GM21423 (cell line): ENCODE measurements around the gene SLC35F1.
"Not testable (repeated sequence)": the region's sequence is repeated elsewhere in the genome, so short reads cannot be mapped to it uniquely, and the experiment has no call there.

ENCODE experiments used
- ATAC-seq: cut with Tn5 transposase; IDR thresholded peaks from one replicate; pipeline ENCODE4 v1.9.1; 2021; ENCODE audit warnings: mild to moderate bottlenecking, moderate library complexity; ENCODE audit not compliant: unreplicated experiment

SLC35F1 gene

DNA sequence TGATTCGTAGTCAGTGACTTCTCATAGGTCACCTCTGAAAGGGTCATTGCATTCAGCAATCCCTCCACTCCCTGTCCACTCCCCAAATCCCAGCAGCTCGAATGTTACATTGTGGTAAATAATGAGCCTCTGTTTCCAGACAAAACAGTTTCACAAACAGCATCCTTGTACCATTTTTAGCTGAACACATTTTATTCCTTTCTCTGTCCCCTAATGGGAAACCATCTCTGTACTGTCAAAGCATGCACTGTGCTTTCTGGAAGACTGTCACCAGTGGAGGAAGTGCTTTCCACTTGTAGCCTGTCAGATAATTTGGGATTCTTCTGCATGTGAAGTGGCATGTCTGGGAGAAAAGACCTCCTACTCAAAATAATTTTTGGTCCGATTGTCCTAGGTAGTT, 82.0 kb downstream of the SLC35F1 start:
- ATAC-seq = no peak

DNA sequence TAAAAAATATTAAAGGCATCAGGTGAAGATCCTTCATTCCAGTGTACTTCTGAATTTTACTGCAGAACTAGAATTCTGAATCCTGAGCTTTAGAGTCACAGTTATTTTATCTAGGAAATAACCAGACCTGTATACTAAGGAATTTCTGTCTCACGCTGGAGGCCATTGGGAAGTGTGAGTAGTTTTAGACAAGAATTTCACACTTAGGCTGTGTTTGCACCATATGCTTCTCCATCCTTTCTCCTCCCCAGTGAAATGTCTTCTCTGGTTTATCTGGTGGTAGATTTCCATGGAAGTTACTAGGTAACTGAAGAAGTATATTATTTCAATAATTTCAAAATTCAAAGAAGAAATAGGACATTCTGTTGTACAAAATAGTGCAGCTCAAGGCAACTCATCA, 83.1 kb downstream of the SLC35F1 start:
- ATAC-seq = no peak

DNA sequence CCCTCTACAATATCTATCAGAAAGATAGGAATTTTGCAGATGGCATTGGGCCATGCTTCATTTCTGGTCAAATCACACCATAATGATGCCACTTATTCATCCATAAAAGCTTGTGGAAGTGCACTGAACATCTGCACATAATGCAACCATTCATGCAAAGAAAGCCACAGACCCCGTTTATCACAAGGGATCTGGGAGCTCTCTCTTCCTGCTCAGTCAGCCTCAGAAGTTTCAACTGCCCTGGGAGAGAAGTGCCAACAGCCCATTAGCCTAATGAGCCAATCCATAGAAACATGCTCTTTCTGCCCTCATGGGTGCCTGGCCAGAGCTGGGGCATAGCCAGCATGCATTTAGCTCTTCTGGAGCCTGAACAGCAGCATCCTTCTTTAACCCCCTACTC, 85.8 kb downstream of the SLC35F1 start:
- no peak for ATAC-seq

DNA sequence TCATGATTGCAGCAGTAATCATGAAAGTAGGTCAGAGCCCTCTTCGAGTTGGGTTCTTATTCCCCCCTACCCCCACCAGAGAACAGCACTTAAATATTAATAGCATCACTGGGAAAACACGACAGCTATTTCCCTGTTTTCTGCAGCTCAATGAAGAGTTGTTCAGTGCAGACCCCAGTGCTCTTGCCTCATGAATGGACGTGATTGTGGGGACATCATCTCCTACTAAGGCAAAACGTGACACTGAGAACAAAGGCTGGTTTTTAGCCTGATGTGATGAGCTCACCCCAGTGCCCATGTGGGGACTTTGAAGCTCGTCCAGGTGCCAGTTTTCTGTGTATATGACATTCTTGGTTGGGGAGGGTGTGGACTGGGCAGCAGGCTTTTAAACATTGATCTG, 105.9 kb downstream of the SLC35F1 start:
- ATAC-seq = no peak

DNA sequence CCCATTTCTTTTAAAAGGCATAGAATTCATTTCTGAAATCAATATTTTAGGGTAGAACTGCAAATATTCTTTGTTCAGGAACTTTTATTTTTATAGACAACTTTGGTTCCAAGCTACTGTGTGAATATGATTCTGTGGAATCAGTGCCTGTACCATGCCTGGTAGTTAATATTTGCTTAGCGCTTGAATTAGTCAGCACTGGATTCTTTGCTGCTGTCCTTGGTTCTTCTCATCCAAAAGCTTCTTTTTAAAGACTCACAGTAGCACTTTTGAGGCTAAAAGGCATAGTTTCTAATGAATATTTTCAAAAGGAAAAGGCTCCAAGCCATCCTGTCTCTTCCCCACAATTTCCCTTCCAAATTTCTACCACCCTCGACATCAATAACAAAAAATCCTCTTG, 109.5 kb downstream of the SLC35F1 start:
- ATAC-seq = no peak

DNA sequence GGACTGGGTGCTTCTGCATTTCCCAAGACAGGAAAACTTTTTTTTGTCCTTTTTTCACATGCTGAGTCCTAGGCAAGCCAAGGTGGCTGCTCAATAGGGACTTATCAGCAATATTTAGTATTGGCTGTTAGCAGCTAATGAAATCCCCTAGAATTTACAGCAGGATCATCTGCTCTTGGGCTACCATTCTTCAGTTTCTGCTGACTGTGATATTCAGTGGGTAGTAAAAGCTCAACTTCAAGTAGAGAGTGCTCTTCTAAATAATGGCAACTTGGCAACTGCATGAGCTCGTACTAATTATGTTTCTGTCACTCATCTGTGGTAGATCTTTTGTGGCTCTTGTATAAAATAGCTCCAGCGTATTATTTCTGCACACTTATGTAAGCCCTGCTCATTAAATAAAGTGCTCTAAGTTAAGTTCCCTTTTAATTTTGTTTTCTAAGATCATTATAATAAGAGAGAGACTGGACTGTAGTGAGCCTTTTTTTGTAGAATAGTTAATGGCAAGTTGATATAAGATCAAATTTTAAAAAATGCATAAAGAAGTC, 110.3 kb downstream of the SLC35F1 start:
- no peak for ATAC-seq

DNA sequence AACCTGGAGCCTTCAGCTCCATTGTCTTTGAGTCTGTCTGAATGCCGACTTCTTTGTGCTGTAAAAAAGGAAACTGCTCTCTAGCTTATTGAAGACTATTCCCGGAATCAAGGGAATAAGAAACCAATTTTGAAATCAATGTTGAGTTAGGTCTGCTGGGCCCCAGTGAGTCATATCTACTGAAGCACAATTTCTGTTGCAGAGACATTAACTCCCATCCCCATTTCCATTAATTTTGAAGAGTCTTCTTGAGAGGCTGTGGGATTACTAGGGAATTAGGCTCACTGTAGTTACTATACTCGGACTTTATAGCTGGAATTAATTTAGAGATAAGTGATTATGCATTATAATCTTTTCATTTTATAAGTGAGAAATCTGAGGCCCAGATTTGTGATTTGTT, 116.7 kb downstream of the SLC35F1 start:
- no peak for ATAC-seq

DNA sequence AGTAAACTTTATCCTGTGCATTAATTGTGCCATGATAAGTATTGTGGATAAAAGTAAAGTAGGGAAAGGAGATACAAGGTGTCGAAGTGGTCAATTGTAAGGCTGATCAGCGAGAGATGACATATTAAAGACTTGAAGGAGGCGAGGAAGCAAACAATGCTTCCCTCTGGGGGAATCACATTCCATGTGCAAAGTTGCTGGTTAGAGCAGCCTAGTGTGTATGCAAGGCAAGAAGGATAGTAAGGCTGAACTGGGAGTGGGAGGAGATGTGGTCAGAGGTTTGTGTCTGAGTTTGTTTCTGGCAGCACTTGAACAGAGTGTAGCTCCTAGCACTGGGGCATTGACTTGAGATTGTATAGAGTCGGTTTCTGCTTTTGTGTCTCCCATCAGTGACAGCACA, 122.9 kb downstream of the SLC35F1 start:
- no peak for ATAC-seq

DNA sequence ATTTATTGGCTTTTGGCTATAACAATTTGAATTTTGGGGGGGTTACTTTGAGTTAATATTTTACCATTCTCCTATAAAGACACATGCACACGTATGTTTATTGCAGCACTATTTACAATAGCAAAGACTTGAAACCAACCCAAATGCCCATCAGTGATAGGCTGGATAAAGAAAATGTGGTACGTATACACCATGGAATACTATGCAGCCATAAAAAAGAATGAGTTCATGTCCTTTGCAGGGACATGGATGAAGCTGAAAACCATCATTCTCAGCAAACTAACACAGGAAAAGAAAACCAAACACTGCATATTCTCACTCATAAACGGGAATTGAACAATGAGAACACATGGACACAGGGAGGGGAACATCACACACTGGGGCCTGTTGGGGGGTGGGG, 130.4 kb downstream of the SLC35F1 start:
- not testable (repeated sequence) for ATAC-seq

DNA sequence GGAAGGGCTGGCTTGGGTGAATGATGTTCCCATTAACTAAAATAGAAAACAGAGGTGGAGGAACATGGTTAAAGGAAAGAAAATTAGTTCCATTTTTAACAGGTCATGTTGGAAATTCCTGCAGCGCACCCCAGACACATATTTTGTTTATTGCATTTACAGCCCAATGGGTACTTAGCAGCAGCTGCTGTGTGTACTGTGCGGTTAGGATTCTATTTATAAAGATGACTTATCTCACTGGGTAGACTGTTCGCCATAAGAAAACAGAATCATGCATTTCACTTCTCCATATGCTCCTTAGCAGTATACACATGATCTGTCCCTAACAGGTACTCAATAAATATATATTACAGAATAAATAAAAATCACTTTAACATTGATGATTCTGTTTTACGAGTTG, 135.8 kb downstream of the SLC35F1 start:
- ATAC-seq = no peak

DNA sequence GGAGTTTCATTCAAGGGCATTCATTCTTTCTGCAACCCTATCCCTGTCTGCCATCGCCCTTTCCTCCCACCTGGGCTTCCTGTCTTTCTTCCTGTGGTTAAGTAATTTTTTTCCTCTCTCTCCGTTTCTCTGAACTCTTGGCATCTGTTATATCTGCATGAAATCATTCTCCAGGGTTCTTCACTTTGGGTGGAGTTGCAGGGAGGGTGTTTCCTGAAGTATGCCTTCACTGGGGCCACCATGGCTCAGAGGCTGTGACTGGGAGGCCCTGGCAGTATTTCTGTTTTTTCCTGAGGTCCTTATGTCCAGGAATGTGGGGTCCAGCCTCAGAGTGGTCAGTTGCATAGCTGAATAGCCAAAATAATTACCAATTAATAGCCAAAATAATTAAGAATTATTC, 137.2 kb downstream of the SLC35F1 start:
- ATAC-seq = no peak

DNA sequence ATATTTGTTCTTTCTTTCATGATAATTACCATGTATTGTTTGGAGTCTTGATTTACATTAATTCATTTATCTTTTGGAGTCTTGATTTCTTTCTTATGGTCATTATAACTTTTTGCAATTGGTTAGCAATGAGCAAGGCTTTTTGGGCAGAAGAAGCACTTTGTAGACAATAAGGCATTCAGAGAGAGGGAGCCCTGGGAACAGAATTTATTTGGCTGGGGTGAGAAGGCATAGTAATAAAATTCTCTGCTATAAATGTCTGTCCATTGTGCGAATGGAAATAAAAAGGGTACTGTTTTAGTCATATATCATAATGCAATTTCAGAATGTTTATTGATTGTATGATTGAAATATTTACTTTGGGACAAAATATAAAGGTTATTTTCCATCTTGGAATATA, 147.0 kb downstream of the SLC35F1 start:
- no peak for ATAC-seq

DNA sequence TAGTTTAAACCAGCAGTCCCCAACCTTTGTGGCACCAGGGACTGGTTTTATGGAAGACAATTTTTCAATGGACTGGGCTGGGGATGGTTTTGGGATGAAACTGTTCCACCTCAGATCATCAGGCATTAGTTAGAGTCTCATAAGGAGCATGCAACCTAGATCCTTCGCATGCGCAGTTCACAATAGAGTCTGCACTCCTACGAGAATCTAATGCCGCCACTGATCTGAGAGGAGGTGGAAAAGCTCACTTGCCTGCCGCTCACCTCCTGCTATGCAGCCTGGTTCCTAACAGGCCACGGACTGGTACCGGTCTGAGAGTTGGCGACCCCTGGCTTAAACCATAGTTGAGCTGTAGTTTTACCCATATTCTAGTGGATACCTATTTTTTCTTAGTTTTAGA, 154.6 kb downstream of the SLC35F1 start:
- no peak for ATAC-seq

DNA sequence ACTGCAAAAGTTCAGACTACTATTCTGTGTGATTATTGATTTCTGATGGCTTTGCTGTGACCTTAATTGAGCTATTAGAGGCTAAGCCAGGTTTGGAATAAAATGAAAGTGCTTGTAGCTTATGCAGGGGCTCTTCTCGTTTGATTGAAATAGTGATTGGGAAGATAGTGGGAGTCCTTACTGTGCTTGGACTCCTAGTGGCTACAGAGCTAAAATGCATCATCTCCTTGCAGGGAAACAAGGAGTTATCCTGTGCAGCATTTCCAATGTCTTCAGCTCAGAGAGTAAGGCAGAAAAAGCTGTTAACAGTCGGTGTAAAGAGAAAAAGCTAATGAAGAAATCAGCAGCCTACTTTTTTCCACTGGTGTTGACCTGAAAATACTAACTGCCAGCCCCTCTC, 173.5 kb downstream of the SLC35F1 start:
- no peak for ATAC-seq

DNA sequence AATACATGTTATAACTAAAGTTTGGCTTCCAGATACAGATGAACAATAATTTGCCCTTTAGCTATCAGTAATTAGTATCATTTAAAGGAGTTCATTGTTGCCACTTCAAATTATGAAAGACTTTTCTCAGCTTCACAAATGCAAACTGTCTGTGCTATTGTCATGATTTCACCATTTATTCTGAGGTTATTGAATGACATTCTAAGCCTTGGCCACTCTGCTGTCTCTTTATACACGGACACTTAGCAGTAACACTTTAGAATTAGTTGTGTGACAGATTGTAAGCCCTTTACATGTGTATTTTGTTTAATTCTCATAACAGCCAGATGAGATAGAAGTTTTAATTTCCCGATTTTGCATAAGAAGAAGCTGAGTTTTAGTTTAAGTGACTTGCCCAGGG, 176.6 kb downstream of the SLC35F1 start:
- ATAC-seq = no peak

DNA sequence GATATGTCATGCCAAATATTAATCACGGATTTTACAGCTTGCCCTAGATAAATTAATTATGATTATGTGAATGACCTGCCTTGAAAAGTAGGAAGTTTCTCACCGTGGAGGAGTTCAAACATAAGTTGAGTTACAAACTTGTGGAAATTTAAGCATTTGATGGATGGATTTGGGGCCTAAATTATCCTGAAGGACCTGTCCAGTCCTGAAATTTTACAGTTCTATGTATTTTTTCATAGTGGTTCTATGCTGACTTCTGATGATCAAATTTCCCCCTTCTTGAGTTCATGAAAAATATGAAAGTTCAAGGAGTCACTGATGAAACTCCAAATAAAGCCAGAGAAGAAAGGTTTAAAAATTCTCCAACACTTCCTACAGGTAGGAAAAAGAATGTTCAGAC, 178.6 kb downstream of the SLC35F1 start:
- no peak for ATAC-seq

DNA sequence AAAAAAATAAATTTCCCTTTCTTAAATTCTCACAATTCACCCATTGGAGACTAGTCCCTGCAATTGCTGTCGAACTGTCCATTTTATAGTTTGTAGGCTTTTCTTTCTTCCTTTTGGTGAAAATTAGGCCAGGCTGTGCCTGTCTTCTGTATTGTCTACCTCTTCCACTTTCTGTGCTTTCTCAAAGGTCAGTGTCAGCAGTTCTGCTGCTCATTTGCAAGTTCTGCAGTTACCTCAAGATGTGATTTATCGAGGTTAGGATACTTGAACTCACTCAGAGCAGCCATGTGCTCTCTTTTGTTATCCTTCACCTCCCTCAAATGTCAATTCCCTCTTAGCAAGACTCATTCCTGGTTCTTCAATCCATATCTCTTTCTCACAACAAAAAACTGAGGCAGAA, 179.1 kb downstream of the SLC35F1 start:
- no peak for ATAC-seq

DNA sequence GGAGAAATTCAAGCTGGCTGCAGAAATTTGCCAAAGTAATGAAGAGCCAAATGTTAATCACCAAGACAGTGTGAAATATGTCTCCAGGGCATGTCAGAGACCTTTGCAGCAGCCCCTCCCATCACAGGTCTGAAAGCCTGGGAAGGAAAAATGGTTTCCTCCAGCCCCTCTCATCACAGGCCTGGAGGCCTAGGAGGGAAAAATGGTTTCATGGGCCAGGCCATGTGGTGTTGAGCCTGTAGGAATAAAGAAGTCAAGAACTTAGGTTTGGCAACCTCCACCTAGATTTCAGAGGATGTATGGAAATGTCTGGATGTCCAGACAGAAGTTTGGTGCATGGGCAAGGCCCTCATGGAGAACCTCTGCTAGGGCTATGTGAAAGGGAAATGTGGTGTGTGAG, 185.0 kb downstream of the SLC35F1 start:
- no peak for ATAC-seq

DNA sequence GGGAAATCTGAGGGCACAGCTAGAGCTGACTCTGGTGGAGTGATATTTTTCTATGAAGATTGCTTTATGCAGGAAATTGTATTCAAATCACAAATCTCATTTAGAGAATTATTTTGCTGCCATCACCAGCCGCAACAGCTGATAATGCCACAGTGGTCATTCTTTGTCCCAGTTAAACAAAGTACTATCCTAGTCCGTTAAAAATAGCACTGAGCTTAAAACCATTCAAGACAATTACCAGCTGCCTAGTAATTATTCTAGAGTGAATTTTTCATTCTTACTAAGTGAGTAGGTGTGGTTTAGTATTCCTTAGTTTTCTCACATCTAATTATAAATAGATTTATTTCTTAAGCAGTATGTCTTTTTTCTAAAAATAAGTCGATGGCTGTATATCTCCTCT, 190.5 kb downstream of the SLC35F1 start:
- ATAC-seq = no peak

DNA sequence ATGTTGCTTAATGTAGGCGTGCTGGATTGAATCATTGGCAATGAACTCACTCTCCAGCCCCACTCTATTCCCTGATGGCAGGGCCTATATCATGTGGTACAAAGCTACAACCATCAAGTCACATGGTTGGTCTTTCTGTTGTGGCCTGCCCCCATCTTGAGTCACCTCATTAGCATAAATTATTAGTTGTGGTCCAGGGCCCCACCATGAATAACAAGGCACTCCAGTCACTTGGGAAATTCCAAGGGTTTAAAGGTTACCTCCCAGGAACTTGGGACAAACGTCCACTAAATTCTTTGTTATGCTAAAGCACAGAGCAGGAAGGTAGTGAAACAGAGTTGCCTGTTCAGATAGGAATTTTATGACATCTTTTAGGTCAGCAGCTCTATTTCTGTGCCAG, 193.7 kb downstream of the SLC35F1 start:
- ATAC-seq = no peak

DNA sequence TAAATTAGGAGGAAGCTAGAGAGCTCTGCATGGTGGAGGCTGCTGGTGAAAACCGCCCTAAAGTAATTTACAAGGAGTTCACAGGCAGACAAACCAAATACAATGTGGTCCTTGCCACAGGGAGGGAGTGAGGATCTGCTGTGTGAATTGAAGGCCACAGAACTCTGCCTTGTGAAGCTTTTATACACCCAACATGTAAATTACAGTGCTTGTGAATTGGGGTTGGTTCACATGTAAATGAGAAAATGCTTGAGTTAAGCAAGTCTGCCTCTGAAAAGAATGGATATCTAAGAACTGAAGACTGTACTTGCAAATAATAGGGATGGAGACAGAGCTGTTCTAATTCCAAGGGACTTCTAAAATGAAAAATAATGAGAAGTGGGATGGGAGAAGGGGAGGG, 194.2 kb downstream of the SLC35F1 start:
- no peak for ATAC-seq

DNA sequence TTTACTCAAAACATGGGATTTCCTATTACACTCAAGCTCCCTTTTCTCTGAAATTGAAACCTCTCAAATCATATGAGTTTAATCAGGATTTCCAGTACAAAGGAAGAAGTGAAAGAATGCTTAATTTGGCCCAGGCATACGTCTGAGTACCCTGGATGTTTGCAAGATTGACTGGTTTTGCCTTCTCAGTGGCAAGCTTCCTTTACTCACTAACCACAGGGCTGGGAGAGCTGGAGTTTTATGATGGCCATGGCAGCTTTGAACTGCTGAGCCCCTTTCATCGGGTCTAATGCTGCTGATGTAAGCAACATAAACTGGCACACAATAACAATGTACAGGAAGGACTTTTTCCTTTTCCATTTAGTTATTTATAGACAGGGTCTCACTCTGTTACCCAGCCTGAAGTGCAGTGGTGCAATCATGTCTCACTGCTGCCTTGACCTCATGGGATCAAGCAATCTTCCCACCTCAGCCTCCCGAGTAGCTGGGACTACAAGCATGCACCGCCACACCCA, 194.8 kb downstream of the SLC35F1 start:
- ATAC-seq = no peak

DNA sequence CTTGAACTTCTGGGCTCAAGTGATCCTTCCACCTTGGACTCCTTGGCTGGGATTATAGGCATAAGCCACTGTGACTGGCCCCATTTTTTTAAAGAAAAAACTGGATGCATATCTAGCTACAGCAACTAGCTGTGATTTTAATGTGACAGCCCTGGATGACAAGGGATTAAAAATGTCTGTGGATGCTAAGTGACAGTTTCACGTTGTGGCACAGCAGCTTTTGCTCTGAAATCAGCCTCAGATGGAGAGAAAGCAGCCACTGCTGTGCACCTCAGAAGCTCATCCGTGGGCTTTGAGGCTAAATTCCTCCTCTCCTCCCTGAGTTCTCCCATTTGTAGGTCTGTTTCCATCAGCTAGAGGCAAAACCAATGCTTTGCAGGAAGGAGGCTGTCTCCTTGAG, 195.3 kb downstream of the SLC35F1 start:
- ATAC-seq = no peak
